ENCODE results near the gene MIB1. TPM values are rescaled to one million over a fixed set of nuclear protein-coding genes. Genes with fewer than 3 reads are reported as not detected.
A peak's percentile ranks its signal among the peaks of the same experiment; 100 is the strongest.

Gene MIB1
- total and polyA plus RNA-seq, 10 of the 15 experiments (the other 5 are each of a cell fraction or from before 2014, with no cell fraction given), result 2.3 to 27.5 (median 10.4) TPM

GRCh38 chr18:21853016-21853415 lies 112.4 kb downstream of the MIB1 start:
- intact Hi-C loops (cut with micrococcal nuclease; ENCODE audit: unreplicated experiment), result loop anchor here (5.0 to 10.0 kb wide), 5 partner anchors 111 to 658 kb away; partner anchors contain the start of genes MIB1 and SNRPD1
- 23% methylated on average over 3 of the region's 3 CpGs for WGBS (ENCODE audit: insufficient coverage, insufficient replicate concordance, low lambda C conversion rate, missing lambda C conversion rate)
- no peak overlapping the region for H3K4me3 ChIP-seq
- no TSS peak for BruUV-seq (replicated peaks)
- DNase-seq (ENCODE audit: low read depth, low spot score) (peak; percentile 67), ATAC-seq (peak; percentile 94), FAIRE-seq (peak; percentile 89)
- H4K20me1 ChIP-seq (ENCODE audit: control insufficient read depth, insufficient read depth), result no peaks in the 10 kb centered on the region
- in situ Hi-C loops (cut with MboI), result loop anchor here (25.0 kb wide), 1 partner anchor 741 kb away; the partner anchor contains the start of gene ROCK1
- peaks cover 19% of the 10 kb centered on the region for H3K4me1 ChIP-seq (ENCODE audit: control insufficient read depth, insufficient read depth, low read length)
- no peak overlapping the region for H2AFZ ChIP-seq (ENCODE audit: control insufficient read depth, low read depth, low read length)
- no peaks in the 10 kb centered on the region for H3K79me2 ChIP-seq (ENCODE audit: control insufficient read depth, insufficient read depth, low read length)
- H3K9ac ChIP-seq (ENCODE audit: control insufficient read depth, insufficient read depth, low read length), result no peak overlapping the region
- ChIA-PET CTCF (interaction anchor here (0.9 to 2.8 kb wide), 10 partner anchors 11 to 658 kb away, joined by 3 to 11 read pairs (median 6); partner anchors contain the start of genes ESCO1 and MIB1), RAD21 (ENCODE audit: unreplicated experiment) (interaction anchor here (0.5 to 2.0 kb wide), 5 partner anchors 13 to 366 kb away, joined by 3 to 5 read pairs (median 4); no protein-coding TSS in a partner anchor), SMC1A (ENCODE audit: uncharacterized antibody, unreplicated experiment) (interaction anchor here (0.6 to 1.7 kb wide), 8 partner anchors 9 to 408 kb away, joined by 3 to 5 read pairs (median 3); no protein-coding TSS in a partner anchor), POLR2A (interaction anchor here (0.6 kb wide), 1 partner anchor 219 kb away, joined by 3 read pairs; no protein-coding TSS in a partner anchor)
- H3K9me3 ChIP-seq (replicated peaks; ENCODE audit: control insufficient read depth, insufficient read depth, low read length), result no peaks in the 10 kb centered on the region
- peaks cover 0 to 9% of the 10 kb centered on the region in 2 experiments; a peak in 1 of 4 replicates for H3K36me3 ChIP-seq (ENCODE audit: control insufficient read depth in 2 of 2, insufficient read depth in 2 of 2, low read length in 1 of 2)
- peak overlapping the region; percentile 51 for H3K4me2 ChIP-seq (ENCODE audit: control insufficient read depth, insufficient read depth)
- peak overlapping the region; percentile 38; the same call in 1 of the 2 replicates for H3K27ac ChIP-seq (ENCODE audit: control insufficient read depth, insufficient read depth)
- no peaks in the 10 kb centered on the region for H3K27me3 ChIP-seq (replicated peaks in 1 of 2; ENCODE audit: control insufficient read depth in 2 of 2, insufficient read depth in 2 of 2, low read length in 1 of 2)
- no peak for TF ChIP-seq FOS (IDR thresholded peaks at IDR 0.05; ENCODE audit: borderline replicate concordance, extremely low read depth, insufficient read length)
- TF ChIP-seq SMC3 (IDR thresholded peaks at IDR 0.05; ENCODE audit: borderline replicate concordance, low read length), result no peak
- TF ChIP-seq, protein P1, sequence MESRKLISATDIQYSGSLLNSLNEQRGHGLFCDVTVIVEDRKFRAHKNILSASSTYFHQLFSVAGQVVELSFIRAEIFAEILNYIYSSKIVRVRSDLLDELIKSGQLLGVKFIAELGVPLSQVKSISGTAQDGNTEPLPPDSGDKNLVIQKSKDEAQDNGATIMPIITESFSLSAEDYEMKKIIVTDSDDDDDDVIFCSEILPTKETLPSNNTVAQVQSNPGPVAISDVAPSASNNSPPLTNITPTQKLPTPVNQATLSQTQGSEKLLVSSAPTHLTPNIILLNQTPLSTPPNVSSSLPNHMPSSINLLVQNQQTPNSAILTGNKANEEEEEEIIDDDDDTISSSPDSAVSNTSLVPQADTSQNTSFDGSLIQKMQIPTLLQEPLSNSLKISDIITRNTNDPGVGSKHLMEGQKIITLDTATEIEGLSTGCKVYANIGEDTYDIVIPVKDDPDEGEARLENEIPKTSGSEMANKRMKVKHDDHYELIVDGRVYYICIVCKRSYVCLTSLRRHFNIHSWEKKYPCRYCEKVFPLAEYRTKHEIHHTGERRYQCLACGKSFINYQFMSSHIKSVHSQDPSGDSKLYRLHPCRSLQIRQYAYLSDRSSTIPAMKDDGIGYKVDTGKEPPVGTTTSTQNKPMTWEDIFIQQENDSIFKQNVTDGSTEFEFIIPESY (IDR thresholded peaks at IDR 0.05), result no peak
- TF ChIP-seq, protein P2, sequence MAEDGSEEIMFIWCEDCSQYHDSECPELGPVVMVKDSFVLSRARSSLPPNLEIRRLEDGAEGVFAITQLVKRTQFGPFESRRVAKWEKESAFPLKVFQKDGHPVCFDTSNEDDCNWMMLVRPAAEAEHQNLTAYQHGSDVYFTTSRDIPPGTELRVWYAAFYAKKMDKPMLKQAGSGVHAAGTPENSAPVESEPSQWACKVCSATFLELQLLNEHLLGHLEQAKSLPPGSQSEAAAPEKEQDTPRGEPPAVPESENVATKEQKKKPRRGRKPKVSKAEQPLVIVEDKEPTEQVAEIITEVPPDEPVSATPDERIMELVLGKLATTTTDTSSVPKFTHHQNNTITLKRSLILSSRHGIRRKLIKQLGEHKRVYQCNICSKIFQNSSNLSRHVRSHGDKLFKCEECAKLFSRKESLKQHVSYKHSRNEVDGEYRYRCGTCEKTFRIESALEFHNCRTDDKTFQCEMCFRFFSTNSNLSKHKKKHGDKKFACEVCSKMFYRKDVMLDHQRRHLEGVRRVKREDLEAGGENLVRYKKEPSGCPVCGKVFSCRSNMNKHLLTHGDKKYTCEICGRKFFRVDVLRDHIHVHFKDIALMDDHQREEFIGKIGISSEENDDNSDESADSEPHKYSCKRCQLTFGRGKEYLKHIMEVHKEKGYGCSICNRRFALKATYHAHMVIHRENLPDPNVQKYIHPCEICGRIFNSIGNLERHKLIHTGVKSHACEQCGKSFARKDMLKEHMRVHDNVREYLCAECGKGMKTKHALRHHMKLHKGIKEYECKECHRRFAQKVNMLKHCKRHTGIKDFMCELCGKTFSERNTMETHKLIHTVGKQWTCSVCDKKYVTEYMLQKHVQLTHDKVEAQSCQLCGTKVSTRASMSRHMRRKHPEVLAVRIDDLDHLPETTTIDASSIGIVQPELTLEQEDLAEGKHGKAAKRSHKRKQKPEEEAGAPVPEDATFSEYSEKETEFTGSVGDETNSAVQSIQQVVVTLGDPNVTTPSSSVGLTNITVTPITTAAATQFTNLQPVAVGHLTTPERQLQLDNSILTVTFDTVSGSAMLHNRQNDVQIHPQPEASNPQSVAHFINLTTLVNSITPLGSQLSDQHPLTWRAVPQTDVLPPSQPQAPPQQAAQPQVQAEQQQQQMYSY (CRISPR knock-in tag; IDR thresholded peaks at IDR 0.05), result no peak
- TF ChIP-seq MTA3 (IDR thresholded peaks at IDR 0.05; ENCODE audit: borderline replicate concordance, low read length), result no peak
- TF ChIP-seq MXI1 (IDR thresholded peaks at IDR 0.05; ENCODE audit: low read depth, low read length), result no peak
- TF ChIP-seq CTCF (IDR thresholded peaks at IDR 0.05 in 2 of 3, conservative IDR thresholded peaks at IDR 0.05 in 1 of 3; ENCODE audit: control insufficient read depth in 2 of 3, extremely low read depth in 1 of 3, insufficient read depth in 1 of 3, low read depth in 3 of 3, low read length in 3 of 3), result no peak
- no peak for TF ChIP-seq HDAC6 (IDR thresholded peaks at IDR 0.05; ENCODE audit: unreplicated experiment)
- TF ChIP-seq ZNF622 (IDR thresholded peaks at IDR 0.05), result no peak
- no peak for TF ChIP-seq LARP7 (IDR thresholded peaks at IDR 0.05)
- TF ChIP-seq STAT1 (conservative IDR thresholded peaks at IDR 0.05), result no peak
- TF ChIP-seq ESRRA (IDR thresholded peaks at IDR 0.05; ENCODE audit: low read length), result no peak
- TF ChIP-seq, protein P3, sequence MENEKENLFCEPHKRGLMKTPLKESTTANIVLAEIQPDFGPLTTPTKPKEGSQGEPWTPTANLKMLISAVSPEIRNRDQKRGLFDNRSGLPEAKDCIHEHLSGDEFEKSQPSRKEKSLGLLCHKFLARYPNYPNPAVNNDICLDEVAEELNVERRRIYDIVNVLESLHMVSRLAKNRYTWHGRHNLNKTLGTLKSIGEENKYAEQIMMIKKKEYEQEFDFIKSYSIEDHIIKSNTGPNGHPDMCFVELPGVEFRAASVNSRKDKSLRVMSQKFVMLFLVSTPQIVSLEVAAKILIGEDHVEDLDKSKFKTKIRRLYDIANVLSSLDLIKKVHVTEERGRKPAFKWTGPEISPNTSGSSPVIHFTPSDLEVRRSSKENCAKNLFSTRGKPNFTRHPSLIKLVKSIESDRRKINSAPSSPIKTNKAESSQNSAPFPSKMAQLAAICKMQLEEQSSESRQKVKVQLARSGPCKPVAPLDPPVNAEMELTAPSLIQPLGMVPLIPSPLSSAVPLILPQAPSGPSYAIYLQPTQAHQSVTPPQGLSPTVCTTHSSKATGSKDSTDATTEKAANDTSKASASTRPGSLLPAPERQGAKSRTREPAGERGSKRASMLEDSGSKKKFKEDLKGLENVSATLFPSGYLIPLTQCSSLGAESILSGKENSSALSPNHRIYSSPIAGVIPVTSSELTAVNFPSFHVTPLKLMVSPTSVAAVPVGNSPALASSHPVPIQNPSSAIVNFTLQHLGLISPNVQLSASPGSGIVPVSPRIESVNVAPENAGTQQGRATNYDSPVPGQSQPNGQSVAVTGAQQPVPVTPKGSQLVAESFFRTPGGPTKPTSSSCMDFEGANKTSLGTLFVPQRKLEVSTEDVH (IDR thresholded peaks at IDR 0.05; ENCODE audit: low read depth, partially characterized antibody), result no peak
